ENCODE measurements around the gene SHMT2.

SHMT2 gene

GRCh38 chr12:57239587-57240065, 10.1 kb downstream of the SHMT2 start:
- CTCF ChIA-PET, result interaction anchor here (0.8 to 22.8 kb wide), 19 partner anchors 10 to 517 kb away, joined by 3 to 403 read pairs (median 6); partner anchors contain the start of genes GLI1, INHBE, NXPH4 and SHMT2

GRCh38 chr12:57240066-57240921, 10.8 kb downstream of the SHMT2 start:
- TF ChIP-seq CTCF (IDR thresholded peaks at IDR 0.05; ENCODE audit: control extremely low read depth, extremely low read depth, low read depth, missing control alignments), result no peak
- POLR2A ChIA-PET, result interaction anchor here (1.2 to 6.5 kb wide), 2 partner anchors 10 to 25 kb away, joined by 3 to 32 read pairs; partner anchors contain the start of gene SHMT2
- DNase-seq (ENCODE audit: extremely low spot score), result peak; percentile 59
- CTCF ChIA-PET, result interaction anchor here (1.0 to 22.8 kb wide), 13 partner anchors 10 to 516 kb away, joined by 3 to 403 read pairs (median 18); partner anchors contain the start of genes GLI1, INHBE, NXPH4 and SHMT2

More at GRCh38 chr12:57239587-57240065, 10.1 kb downstream of the SHMT2 start:
- POLR2A ChIA-PET, result interaction anchor here (6.5 kb wide), 1 partner anchor 10 kb away, joined by 32 read pairs; the partner anchor contains the start of gene SHMT2
- no peak for TF ChIP-seq CTCF (IDR thresholded peaks at IDR 0.05; ENCODE audit: control extremely low read depth, extremely low read depth, low read depth, missing control alignments)
- DNase-seq (ENCODE audit: extremely low spot score), result no peak

GRCh38 chr12:57240926-57241401, 11.5 kb downstream of the SHMT2 start:
- no peak for DNase-seq (ENCODE audit: extremely low spot score)
- TF ChIP-seq CTCF (IDR thresholded peaks at IDR 0.05; ENCODE audit: control extremely low read depth, extremely low read depth, low read depth, missing control alignments), result no peak
- ChIA-PET CTCF (interaction anchor here (1.2 to 22.8 kb wide), 10 partner anchors 9 to 218 kb away, joined by 3 to 403 read pairs (median 42); partner anchors contain the start of genes GLI1, INHBE, NXPH4 and SHMT2), POLR2A (interaction anchor here (1.2 to 6.5 kb wide), 2 partner anchors 11 to 26 kb away, joined by 3 to 32 read pairs; partner anchors contain the start of gene SHMT2)

GRCh38 chr12:57241402-57242310, 12.1 kb downstream of the SHMT2 start:
- ChIA-PET CTCF (interaction anchor here (0.9 to 22.8 kb wide), 26 partner anchors 8 to 218 kb away, joined by 3 to 403 read pairs (median 6); partner anchors contain the start of genes GLI1, INHBE, LRP1 and NXPH4), POLR2A (interaction anchor here (0.6 to 6.5 kb wide), 3 partner anchors 12 to 194 kb away, joined by 3 to 32 read pairs (median 3); partner anchors contain the start of gene SHMT2)
- no peak for DNase-seq (ENCODE audit: extremely low spot score)
- no peak for TF ChIP-seq CTCF (IDR thresholded peaks at IDR 0.05; ENCODE audit: control extremely low read depth, extremely low read depth, low read depth, missing control alignments)

GRCh38 chr12:57242329-57242690, 12.8 kb downstream of the SHMT2 start:
- ChIA-PET CTCF (interaction anchor here (0.8 to 22.8 kb wide), 43 partner anchors 9 to 523 kb away, joined by 3 to 403 read pairs (median 4); partner anchors contain the start of genes GLI1, INHBE, LRP1 and NXPH4), POLR2A (interaction anchor here (0.6 to 6.5 kb wide), 2 partner anchors 12 to 193 kb away, joined by 3 to 32 read pairs; partner anchors contain the start of gene SHMT2)
- DNase-seq (ENCODE audit: extremely low spot score), result no peak
- no peak for TF ChIP-seq CTCF (IDR thresholded peaks at IDR 0.05; ENCODE audit: control extremely low read depth, extremely low read depth, low read depth, missing control alignments)

Data from GM10248 (cell line).